AML-193 (cell line): ENCODE measurements around the gene PTGS2.

Experiments used
- DNase-seq, 2 experiments: peaks; one replicate each; lab custom pipeline; 2025; lab: John Stamatoyannopoulos, UW

The PTGS2 gene

DNA sequence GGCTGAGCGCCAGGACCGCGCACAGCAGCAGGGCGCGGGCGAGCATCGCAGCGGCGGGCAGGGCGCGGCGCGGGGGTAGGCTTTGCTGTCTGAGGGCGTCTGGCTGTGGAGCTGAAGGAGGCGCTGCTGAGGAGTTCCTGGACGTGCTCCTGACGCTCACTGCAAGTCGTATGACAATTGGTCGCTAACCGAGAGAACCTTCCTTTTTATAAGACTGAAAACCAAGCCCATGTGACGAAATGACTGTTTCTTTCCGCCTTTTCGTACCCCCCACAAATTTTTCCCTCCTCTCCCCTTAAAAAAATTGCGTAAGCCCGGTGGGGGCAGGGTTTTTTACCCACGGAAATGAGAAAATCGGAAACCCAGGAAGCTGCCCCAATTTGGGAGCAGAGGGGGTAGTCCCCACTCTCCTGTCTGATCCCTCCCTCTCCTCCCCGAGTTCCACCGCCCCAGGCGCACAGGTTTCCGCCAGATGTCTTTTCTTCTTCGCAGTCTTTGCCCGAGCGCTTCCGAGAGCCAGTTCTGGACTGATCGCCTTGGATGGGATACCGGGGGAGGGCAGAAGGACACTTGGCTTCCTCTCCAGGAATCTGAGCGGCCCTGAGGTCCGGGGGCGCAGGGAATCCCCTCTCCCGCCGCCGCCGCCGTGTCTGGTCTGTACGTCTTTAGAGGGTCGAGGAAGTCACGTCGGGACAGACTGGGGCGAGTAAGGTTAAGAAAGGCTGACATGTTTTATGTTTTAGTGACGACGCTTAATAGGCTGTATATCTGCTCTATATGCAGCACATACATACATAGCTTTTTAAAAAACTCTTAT lies at the start of gene PTGS2:
TSS of gene PTGS2 (minus strand) at position 179 of the 817 bp plus-strand sequence. CDS start at position 46, 133 bp downstream.
- DNase-seq = peak; percentile 67 to 82

DNA sequence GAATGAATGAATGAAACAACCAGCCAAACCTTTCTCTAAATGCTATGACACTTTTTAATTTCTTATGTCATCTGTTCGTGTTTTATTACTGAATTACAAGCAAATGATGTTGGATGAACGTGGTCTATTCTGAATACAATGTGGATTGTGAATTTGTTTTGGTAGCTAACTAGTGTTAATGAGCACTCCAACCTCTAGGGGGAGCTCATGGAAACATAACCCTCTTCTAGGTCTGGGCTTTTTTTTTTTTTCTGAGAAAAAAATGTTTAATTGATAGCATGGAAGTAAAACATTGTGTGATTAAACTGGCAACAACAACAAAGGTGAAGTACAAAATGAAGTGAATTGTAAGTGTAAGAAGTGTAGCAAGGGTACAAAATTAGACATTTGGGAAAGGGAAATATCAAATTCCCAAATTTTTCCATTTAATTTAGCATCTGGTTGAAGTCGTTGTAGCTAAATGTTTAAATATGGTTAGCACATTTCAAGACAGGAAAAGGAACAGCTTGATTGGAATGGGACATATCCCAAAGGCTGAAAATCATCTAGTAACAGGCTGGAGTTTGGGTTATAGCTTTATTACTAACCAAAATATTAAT lies 42.6 kb upstream of the PTGS2 start:
- peak; percentile 33 to 37 for DNase-seq

DNA sequence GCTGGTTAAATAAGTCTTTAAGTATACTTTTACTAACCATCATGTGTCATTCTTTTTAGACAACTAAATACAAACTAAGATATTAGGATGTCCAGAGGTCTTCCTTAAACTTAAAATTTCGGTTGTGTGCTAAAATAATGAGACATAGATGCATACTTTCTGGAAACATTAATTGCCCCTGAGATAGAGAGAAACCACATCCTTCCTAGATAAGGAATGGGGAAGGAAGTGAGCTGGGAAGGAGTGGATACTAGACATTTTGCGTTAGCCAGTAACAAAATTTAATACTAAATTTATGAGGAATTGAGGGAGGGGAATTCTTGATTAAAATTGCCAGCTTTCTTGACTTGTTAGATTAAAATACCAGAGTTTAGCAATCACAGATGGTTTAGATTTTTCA lies 37.1 kb upstream of the PTGS2 start:
- no peak for DNase-seq

DNA sequence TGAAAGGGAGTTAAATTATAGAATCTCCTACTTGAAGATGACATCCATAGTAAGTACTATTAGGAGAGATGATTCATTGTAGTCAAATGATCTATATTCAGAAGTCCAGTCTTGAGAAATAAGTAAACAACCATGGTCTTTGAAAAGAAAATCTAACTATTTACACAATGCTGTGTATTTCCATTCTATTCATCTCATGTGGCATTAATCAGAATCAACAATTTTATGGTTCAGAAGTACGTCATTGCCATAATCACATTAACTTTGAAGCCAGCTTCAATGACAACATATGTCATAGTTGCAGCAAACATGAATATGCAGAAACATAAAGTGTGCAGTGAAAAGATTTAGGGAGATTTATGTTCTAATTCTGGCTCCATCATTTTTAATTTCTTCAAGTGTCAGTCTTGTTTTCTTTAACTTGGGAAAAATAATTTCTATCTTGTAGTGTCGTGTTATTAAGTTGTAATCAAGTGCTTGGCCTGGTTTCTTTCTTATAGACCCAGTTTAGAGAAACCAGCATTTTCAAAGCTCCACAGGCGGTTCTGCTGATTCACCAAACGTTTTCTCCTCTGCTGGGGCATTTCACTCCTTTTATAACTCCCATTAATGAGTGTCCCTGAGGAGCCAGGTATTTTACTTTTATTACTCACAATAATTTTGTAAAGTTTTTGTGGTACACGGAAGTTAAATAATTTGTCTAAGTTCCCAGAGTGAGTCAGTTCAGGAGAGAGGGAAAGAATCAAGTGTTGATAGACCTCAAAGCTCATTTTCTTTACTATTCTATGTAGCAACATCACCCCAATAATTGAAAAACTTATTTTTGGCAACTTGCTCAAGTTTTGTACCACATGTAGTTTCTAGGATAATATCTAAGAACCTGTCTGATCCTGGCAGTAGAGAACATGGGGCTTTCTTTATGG lies 35.9 kb upstream of the PTGS2 start:
- DNase-seq = no peak

DNA sequence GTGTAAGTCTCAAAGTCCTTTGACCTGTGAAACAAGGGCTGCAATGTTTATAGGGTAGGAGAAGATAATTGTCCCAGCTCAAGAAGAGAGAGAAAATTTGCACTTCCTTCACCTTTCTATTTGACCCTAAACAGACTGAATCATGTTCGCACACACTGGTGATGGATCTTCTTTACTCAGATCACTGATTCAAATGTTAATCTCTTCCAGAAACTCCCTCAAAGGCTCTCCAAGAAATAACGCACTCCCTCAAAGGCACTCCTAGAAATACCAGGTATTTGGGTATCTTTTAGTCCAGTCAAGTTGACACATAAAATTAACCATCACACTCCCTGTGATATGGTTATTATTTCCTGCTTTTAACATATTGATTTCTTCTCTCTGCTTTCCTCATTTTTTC lies 30.5 kb upstream of the PTGS2 start:
- no peak for DNase-seq

DNA sequence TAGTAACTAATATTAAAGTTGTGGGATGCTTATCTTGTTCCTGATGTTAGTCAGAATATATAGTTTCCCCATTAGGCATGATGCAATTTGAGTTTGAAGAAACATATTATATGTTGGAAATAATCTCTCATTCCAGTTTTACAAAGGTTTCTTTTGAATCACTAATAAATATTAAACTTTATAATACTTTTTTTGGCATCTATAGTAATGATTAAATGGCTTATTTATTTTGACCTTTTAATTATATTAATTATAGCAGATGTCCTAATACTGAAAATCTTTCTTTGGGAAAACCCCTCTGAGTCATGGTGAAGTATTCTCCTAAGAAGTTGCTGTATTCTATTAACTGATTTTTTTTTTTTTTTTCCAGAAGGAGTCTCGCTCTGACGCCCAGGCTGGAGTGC lies 28.5 kb upstream of the PTGS2 start:
- DNase-seq = no peak

DNA sequence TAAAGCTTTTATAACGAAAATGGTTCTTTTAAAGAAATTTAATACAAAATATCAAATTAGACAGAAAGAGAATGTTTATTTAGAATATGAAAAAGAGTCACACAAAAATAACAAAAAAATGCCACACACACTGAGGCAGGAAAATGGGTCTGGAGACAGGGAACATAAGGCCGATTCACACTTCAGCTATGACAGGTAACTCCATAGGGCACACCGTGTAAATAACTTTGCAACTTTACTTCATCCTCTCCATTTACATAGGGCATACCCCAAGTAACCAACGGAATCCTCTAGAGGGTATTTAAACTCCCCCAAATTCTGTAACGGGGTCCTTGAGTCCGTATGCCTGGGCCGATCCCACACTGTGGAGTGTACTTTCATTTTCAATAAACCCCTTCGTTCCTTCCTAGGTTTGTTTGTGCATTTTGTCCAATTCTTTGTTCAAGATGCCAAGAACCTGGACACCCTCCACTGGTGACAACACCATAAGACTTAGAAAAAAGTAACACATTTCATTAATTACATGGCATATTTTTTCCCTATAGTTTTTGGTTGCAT lies 23.1 kb upstream of the PTGS2 start:
- no peak for DNase-seq

DNA sequence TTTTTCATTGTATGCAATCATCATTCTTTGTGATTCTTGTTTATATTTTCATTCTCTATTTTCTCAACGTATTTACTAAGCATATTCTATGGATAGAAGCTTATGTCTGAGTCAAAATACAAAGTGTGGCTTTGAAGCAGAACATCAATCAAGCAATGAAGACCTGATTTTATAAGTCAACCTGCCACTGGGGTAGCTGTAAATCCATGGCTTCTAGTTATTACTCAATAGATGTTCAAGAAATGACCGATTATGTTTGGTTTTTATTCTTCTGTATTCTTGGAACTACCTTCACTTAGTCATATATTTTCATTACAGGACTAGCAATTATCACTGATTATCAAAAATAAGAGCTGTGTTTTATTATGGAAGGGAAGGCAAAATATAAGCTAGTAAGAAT lies 20.5 kb upstream of the PTGS2 start:
- no peak for DNase-seq

DNA sequence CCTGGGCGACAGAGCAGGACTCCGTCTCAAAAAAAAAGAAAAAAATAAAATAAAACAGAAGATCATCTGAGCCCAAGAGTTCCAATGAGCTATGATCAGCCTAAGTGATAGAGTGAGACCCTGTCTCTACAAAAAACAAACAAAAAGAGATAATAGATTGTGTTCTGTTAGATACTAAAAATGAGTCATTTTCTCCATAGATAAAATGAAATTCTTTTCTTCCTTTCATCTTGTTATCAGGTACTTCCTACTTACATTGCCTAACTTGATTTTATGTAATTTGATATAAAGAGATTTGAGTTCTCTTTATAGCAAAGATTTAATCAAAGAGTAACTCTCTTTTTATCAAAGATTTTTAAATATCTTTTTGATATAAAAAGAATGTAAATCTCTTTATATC lies 19.3 kb upstream of the PTGS2 start:
- no peak for DNase-seq

DNA sequence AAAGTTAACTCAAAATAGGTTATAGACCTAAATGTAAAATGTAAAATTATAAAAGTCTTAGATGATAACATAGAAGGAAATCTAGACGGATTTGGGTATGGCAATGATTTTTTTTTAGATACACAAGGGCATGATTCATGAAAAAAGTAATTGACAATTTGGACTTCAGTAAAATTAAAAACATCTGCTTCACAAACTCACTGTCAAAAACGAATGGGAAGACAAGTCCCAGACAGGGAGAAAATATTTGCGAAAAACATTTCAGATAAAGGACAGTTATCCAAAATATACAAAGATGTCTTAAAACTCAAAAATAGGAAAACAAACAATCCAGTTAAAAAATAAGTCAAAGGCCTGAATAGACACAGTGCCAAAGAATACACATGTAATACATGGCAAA lies 9.7 kb upstream of the PTGS2 start:
- no peak for DNase-seq

DNA sequence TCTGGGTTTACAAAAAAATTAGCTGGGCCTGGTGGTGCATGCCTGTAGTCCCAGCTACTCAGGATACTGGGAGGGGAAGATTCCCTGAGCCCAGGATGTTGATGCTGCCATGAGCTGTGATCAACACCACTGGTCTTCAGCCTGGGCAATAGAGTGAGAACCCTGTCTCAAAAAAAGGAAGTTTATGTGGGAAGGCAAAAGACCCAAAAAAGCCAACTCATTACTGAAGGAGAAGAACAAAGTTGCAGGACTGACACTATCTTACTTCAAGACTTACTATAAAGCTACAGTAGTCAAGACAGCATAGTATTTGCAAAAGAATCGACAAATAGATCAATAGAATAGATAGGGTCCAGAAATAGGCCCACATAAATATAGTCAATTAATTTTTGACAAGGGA lies 9.2 kb upstream of the PTGS2 start:
- DNase-seq = peak; percentile 17 to 32

DNA sequence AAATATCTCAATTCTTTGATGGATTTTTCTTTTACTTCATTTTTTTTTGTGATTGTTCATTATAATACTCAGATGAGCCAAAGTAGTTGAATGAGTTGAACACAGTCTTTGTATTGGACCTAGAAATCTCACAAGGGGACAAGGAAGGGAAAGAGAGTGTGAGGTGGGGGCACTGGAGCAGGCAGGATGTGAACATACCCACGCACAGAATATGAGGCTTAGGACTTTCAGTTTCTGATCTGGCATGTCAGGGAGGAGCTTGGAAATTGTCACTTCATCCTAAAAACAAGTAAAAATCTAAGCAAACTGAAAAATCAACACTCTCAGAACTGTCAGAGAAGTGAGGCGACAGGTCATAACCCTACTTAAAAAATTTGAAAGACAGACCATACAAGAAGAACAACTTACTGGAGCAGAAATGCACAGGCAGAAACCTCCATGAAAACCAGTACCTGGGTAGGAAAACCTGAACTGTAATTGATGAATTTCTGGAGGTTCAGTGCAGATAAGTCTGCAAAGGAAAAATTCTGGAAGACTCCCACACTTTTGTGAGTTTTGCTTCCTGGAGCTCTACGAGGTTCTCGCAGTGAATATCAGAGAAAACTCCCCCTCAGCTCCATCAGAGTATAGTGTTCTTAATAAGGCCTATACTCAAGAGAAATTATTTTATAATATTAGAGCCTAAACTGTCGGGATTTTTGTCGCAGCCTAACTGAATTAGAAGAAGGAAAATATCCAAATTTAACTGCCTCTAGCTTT lies 3.6 kb upstream of the PTGS2 start:
- DNase-seq = no peak

DNA sequence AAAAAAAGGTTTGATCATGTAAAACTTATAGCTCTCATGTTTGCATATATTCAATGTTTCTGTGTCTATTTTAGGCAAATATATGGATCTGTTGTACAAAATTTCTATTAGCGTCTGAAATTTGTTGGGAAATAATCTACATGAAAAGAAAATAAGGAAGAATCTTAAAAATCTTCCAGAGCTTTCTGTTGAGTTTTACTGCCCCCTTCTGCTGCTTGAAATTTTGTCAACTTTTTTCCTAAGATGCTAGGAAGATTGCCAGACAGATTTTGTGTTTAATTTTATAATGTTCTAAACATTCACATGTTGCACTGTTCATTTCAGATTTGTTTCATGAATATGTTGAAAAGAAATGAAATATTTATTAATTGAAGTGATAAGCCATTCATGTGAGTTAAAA lies 2.5 kb upstream of the PTGS2 start:
- peak; percentile 6 to 25 for DNase-seq

DNA sequence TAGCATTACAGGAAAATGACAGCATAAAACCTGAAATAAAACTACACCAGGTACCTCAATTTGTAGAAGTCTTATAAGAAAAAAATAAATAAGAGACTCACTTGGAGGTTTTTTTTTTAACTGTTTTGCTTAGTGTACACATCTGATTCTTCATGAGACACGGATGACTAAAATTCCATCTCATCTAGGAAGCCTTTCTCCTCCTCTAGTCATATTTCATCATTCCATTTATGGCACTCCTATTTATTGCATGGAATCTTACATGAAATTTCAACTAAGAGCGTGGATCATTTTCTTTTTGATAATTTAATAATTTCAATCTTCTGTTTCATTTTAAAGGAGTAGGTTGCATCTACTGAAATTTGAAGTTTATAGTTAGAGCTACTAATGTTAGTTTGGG lies 1.6 kb upstream of the PTGS2 start:
- no peak for DNase-seq

DNA sequence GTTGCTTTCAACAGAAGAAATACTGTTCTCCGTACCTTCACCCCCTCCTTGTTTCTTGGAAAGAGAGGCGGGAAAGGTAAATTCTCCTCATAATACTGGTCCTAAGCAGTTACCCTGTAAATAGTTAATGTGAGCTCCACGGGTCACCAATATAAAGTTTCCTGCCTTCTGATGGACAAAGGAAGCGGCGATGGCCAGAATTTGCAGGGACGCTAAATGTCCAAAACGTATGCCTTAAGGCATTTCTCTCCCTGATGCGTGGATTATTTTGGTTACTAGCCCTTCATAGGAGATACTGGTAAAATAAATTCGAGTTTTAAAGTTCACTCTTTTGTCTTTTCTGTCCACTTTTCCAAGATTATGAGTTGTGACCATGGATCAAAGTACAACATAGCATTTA lies 898 bp upstream of the PTGS2 start:
- DNase-seq = no peak

DNA sequence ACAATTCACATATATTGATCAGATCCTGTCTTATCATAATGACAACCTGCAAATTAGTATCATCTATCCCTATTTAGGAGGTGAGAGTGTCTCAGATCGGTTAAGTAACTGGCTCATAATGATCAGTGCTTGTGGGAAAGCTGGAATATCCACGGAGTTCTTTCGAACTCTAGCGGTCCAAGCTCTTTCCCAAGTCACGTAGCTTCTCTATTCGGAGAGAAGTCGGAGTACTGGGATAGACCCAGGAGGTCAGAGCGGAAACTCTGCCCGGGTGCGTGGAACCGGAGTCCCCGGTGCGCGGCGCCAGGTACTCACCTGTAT lies 339 bp downstream of the PTGS2 start:
- DNase-seq = no peak

DNA sequence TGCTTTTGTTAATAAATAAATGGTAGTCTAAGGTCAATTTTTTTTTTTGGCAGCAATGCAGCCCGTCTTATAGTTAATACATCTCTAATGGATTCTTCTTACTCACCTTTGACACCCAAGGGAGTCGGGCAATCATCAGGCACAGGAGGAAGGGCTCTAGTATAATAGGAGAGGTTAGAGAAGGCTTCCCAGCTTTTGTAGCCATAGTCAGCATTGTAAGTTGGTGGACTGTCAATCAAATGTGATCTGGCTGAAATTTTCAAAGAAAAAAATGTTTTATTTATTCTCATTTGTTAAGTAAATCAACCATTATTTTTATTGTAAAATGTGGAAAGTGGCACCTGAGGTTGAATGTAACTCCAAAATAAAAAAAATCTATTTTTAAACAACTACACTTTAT lies 2.1 kb downstream of the PTGS2 start:
- DNase-seq = no peak

DNA sequence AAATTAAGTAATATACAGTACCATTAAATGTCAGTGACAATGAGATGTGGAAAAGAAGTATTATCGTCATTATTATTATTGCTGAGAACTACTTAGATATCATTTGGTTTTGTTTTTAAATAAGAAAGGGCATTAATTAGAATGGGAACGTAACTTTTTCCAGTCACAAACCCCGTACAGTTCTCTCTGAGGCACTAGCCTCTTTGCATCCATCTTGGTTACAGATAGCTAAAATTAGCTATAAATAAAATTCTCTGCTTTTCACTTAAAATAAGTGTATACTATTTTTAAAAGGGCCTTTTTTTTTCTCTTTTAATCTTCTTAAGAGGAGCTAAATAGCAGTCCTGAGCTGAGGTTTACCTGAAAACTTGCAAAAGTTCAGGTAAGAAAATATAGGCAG lies 7.6 kb downstream of the PTGS2 start:
- no peak for DNase-seq

DNA sequence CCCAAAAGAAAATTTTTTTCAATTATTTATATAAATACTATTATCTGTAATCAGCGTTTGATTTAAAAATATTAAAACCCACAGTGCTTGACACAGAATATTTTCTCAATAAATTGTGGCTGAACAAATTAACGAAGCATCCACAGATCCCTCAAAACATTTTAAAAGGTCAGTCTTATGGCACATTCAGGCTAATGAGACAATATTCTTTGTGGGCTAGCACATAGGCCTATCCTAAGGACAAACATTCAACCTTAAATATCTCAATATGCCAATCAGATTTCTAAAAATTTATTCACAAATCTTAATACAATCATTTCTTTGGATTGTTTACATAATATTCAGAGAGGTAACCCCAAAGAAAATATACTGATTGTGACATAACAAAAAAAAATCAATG lies 8.1 kb downstream of the PTGS2 start:
- DNase-seq = no peak

DNA sequence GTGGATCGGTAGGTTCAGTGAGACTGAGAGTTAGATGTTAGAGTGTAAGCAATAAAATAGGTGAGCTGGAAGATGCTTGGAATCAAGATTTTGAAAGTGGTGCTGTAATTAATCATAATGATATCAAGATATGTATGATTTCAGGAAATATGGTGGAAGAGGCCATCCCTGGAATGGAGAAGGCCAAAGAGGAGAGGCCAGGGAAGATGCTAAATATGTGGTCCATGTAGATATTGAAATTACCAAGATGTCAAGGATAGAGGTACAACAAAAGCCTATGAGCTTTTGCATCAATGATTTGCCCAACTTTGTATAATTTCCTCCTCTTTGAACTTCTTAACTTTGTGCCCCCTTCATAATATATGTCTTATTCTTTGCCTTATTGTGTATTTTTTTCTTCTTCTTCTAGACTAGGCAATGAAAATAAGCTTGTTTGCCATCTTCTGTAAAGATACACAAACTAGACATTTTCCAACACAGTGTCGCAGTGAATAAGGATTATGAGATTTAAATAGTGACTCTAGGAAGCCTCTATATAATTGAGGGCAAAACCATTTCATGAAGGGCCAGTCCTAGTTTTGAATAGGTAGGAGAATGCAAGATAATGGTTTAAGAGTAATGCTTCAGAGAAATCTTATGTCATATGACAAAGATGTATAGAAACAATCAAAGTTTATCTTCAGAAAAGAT lies 8.9 kb downstream of the PTGS2 start:
- no peak for DNase-seq
